ENCODE measurements around the gene CHD5. TPM values are rescaled to one million over a fixed set of nuclear protein-coding genes. Genes with fewer than 3 reads are reported as not detected.

The CHD5 gene
- total RNA-seq, 2 experiments from 2014 or later = 0.44 to 0.56 TPM

- H3K4me1 Mint-ChIP-seq = peaks cover 4% of the 10 kb centered on the region
- no peak overlapping the region for H3K4me3 Mint-ChIP-seq
- H3K9me3 Mint-ChIP-seq = no peaks in the 10 kb centered on the region
- H3K27me3 Mint-ChIP-seq = peaks cover 22% of the 10 kb centered on the region
- no peak for DNase-seq
- no peaks in the 10 kb centered on the region for H3K36me3 Mint-ChIP-seq
- H3K27ac Mint-ChIP-seq = no peak overlapping the region
Measured at GRCh38 chr1:6103854-6104530, 76.1 kb downstream of the CHD5 start.

- no peak overlapping the region for H3K4me3 Mint-ChIP-seq
- no peaks in the 10 kb centered on the region for H3K36me3 Mint-ChIP-seq
- H3K4me1 Mint-ChIP-seq = peaks cover 4% of the 10 kb centered on the region
- peaks cover 15% of the 10 kb centered on the region for H3K27me3 Mint-ChIP-seq
- no peak overlapping the region for H3K27ac Mint-ChIP-seq
- no peak for DNase-seq
- no peaks in the 10 kb centered on the region for H3K9me3 Mint-ChIP-seq
Measured at GRCh38 chr1:6103111-6103853, 76.8 kb downstream of the CHD5 start.

- no peaks in the 10 kb centered on the region for H3K9me3 Mint-ChIP-seq
- no peak overlapping the region for H3K27ac Mint-ChIP-seq
- H3K27me3 Mint-ChIP-seq = peaks cover 8% of the 10 kb centered on the region
- DNase-seq = no peak
- peaks cover 4% of the 10 kb centered on the region for H3K4me1 Mint-ChIP-seq
- no peak overlapping the region for H3K4me3 Mint-ChIP-seq
- H3K36me3 Mint-ChIP-seq = no peaks in the 10 kb centered on the region
Measured at GRCh38 chr1:6102532-6102845, 77.6 kb downstream of the CHD5 start.

GRCh38 chr1:6101826-6102531 lies 78.1 kb downstream of the CHD5 start:
- H3K4me1 Mint-ChIP-seq = peaks cover 4% of the 10 kb centered on the region
- no peaks in the 10 kb centered on the region for H3K9me3 Mint-ChIP-seq
- no peak overlapping the region for H3K27ac Mint-ChIP-seq
- peaks cover 3% of the 10 kb centered on the region for H3K27me3 Mint-ChIP-seq
- H3K4me3 Mint-ChIP-seq = no peak overlapping the region
- no peak for DNase-seq
- no peaks in the 10 kb centered on the region for H3K36me3 Mint-ChIP-seq

- H3K9me3 Mint-ChIP-seq = no peaks in the 10 kb centered on the region
- H3K27me3 Mint-ChIP-seq = peaks cover 3% of the 10 kb centered on the region
- H3K4me3 Mint-ChIP-seq = no peak overlapping the region
- H3K27ac Mint-ChIP-seq = no peak overlapping the region
- no peak for DNase-seq
- H3K4me1 Mint-ChIP-seq = peaks cover 4% of the 10 kb centered on the region
- H3K36me3 Mint-ChIP-seq = no peaks in the 10 kb centered on the region
Measured at GRCh38 chr1:6100861-6101783, 79.0 kb downstream of the CHD5 start.

- peaks cover 4% of the 10 kb centered on the region for H3K4me1 Mint-ChIP-seq
- no peaks in the 10 kb centered on the region for H3K9me3 Mint-ChIP-seq
- no peaks in the 10 kb centered on the region for H3K36me3 Mint-ChIP-seq
- no peak overlapping the region for H3K4me3 Mint-ChIP-seq
- DNase-seq = no peak
- no peak overlapping the region for H3K27ac Mint-ChIP-seq
- H3K27me3 Mint-ChIP-seq = peaks cover 3% of the 10 kb centered on the region
Measured at GRCh38 chr1:6099787-6100765, 80.0 kb downstream of the CHD5 start.

- no peaks in the 10 kb centered on the region for H3K36me3 Mint-ChIP-seq
- DNase-seq = no peak
Measured at GRCh38 chr1:6099297-6099696, 80.8 kb downstream of the CHD5 start.

GRCh38 chr1:6098303-6099215 lies 81.6 kb downstream of the CHD5 start:
- Mint-ChIP-seq H3K36me3 (peaks cover 2% of the 10 kb centered on the region), H3K4me1 (peaks cover 4% of the 10 kb centered on the region), H3K9me3 (no peaks in the 10 kb centered on the region), H3K27me3 (peaks cover 3% of the 10 kb centered on the region), H3K4me3 (no peak overlapping the region), H3K27ac (no peak overlapping the region)
- no peak for DNase-seq

More at GRCh38 chr1:6099297-6099696, 80.8 kb downstream of the CHD5 start:
- Mint-ChIP-seq H3K27ac (no peak overlapping the region), H3K4me3 (no peak overlapping the region), H3K9me3 (no peaks in the 10 kb centered on the region), H3K4me1 (peaks cover 4% of the 10 kb centered on the region), H3K27me3 (peaks cover 3% of the 10 kb centered on the region)

- Mint-ChIP-seq H3K36me3 (peaks cover 7% of the 10 kb centered on the region), H3K27me3 (peaks cover 3% of the 10 kb centered on the region), H3K4me3 (no peak overlapping the region), H3K4me1 (peaks cover 4% of the 10 kb centered on the region), H3K9me3 (no peaks in the 10 kb centered on the region), H3K27ac (no peak overlapping the region)
- no peak for DNase-seq
Measured at GRCh38 chr1:6097824-6098223, 82.3 kb downstream of the CHD5 start.

GRCh38 chr1:6097117-6097595 lies 83.0 kb downstream of the CHD5 start:
- no peak for DNase-seq
- no peak overlapping the region for H3K27ac Mint-ChIP-seq
- peaks cover 3% of the 10 kb centered on the region for H3K27me3 Mint-ChIP-seq
- H3K4me3 Mint-ChIP-seq = no peak overlapping the region
- H3K9me3 Mint-ChIP-seq = no peaks in the 10 kb centered on the region
- peaks cover 4% of the 10 kb centered on the region for H3K4me1 Mint-ChIP-seq
- H3K36me3 Mint-ChIP-seq = peaks cover 7% of the 10 kb centered on the region

GRCh38 chr1:6096243-6097116 lies 83.6 kb downstream of the CHD5 start:
- H3K36me3 Mint-ChIP-seq = peaks cover 7% of the 10 kb centered on the region
- H3K9me3 Mint-ChIP-seq = no peaks in the 10 kb centered on the region
- no peak overlapping the region for H3K4me3 Mint-ChIP-seq
- peaks cover 3% of the 10 kb centered on the region for H3K27me3 Mint-ChIP-seq
- no peak overlapping the region for H3K27ac Mint-ChIP-seq
- no peak for DNase-seq
- H3K4me1 Mint-ChIP-seq = peaks cover 4% of the 10 kb centered on the region

- peaks cover 12% of the 10 kb centered on the region for H3K36me3 Mint-ChIP-seq
- no peak overlapping the region for H3K4me3 Mint-ChIP-seq
- DNase-seq = no peak
- peaks cover under 1% of the 10 kb centered on the region for H3K4me1 Mint-ChIP-seq
- no peaks in the 10 kb centered on the region for H3K9me3 Mint-ChIP-seq
- peaks cover under 1% of the 10 kb centered on the region for H3K27me3 Mint-ChIP-seq
- H3K27ac Mint-ChIP-seq = no peak overlapping the region
Measured at GRCh38 chr1:6095511-6096242, 84.4 kb downstream of the CHD5 start.

Measured in activated naive CD8-positive, alpha-beta T cell treated with anti-CD3 and anti-CD28 coated beads for 36 hours (primary cell).